IMR-90 (cell line): ENCODE measurements around the gene VSTM5. TPM values are rescaled to one million over a fixed set of nuclear protein-coding genes. Genes with fewer than 3 reads are reported as not detected.

ENCODE experiments used
- ATAC-seq: fragments of 200-7000 bp; cut with Tn5 transposase; 2 replicates; pipeline ENCODE4 v1.9.1; 2020; ENCODE audit warnings: low read depth, mild to moderate bottlenecking, moderate library complexity
- BruUV-seq: library from RNA; stranded (reverse); fragments of 400-500 nt; replicated peaks from 2 replicates; lab custom pipeline; 2021; lab: Mats Ljungman, UMichigan
- CTCF ChIA-PET: fragments of 300-600 bp; formaldehyde crosslinking; extraction: SDS; loops from one replicate; lab custom pipeline; 2021; ENCODE audit warnings: antibody characterized with exemption; lab: Yijun Ruan, JAX
- POLR2A ChIA-PET: fragments of 300-600 bp; sonication (Branson Sonifier 250); formaldehyde crosslinking; loops from one replicate; lab custom pipeline; 2022; ENCODE audit warnings: antibody characterized with exemption; ENCODE audit not compliant: unreplicated experiment; lab: Charles Lee
- DNase-seq: peaks from one replicate; pipeline ENCODE4 v3.0.0; 2013
- H2AFZ ChIP-seq: replicated peaks from 2 replicates; pipeline ENCODE3; 2013; ENCODE audit warnings: low read length, mild to moderate bottlenecking; ENCODE audit not compliant: poor library complexity
- H2AK5ac ChIP-seq: 2 replicates; pipeline ENCODE4 v1.6.1; 2013; ENCODE audit warnings: low read depth, low read length, inconsistent platforms
- H2AK9ac ChIP-seq: replicated peaks from 2 replicates; pipeline ENCODE3; 2013; ENCODE audit warnings: mild to moderate bottlenecking, low read depth, low read length, moderate library complexity; ENCODE audit not compliant: poor library complexity
- H2BK120ac ChIP-seq: 2 replicates; pipeline ENCODE4 v1.6.1; 2013; ENCODE audit warnings: low read depth, low read length, inconsistent platforms
- H2BK15ac ChIP-seq: 3 replicates; pipeline ENCODE4 v1.6.1; 2013; ENCODE audit warnings: low read depth, low read length, inconsistent platforms
- H2BK20ac ChIP-seq: 2 replicates; pipeline ENCODE4 v1.6.1; 2013; ENCODE audit warnings: low read depth, mild to moderate bottlenecking, inconsistent platforms, low read length, moderate library complexity
- H2BK5ac ChIP-seq: 2 replicates; pipeline ENCODE4 v1.6.1; 2013; ENCODE audit warnings: mild to moderate bottlenecking, low read depth, low read length, inconsistent platforms; ENCODE audit not compliant: poor library complexity, severe bottlenecking
- H3K14ac ChIP-seq: replicated peaks from 2 replicates; pipeline ENCODE4 v1.6.1; 2013; ENCODE audit warnings: low read depth, low read length, inconsistent platforms
- H3K18ac ChIP-seq: 2 replicates; pipeline ENCODE4 v1.6.1; 2013; ENCODE audit warnings: low read depth, low read length, control low read depth
- H3K23ac ChIP-seq: 2 replicates; pipeline ENCODE4 v1.6.1; 2013; ENCODE audit warnings: low read depth, low read length, inconsistent platforms
- H3K27ac ChIP-seq: 2 replicates; pipeline ENCODE4 v1.5.1; 2013; ENCODE audit warnings: mild to moderate bottlenecking, control low read depth, low read length; ENCODE audit not compliant: insufficient read depth
- H3K27me3 ChIP-seq: 2 replicates; pipeline ENCODE4 v1.6.1; 2013; ENCODE audit warnings: low read length; ENCODE audit not compliant: control insufficient read depth, insufficient read depth
- H3K36me3 ChIP-seq: 2 replicates; pipeline ENCODE4 v1.6.1; 2013; ENCODE audit warnings: low read length, mixed read lengths; ENCODE audit not compliant: control insufficient read depth, insufficient read depth
- H3K4ac ChIP-seq: 2 replicates; pipeline ENCODE4 v1.6.1; 2013; ENCODE audit warnings: low read depth, low read length, inconsistent platforms
- H3K4me1 ChIP-seq: 2 replicates; pipeline ENCODE4 v1.6.1; 2013; ENCODE audit warnings: low read length, mixed read lengths; ENCODE audit not compliant: control insufficient read depth, insufficient read depth
- H3K4me2 ChIP-seq: 2 replicates; pipeline ENCODE4 v1.6.1; 2013; ENCODE audit warnings: low read depth, mild to moderate bottlenecking, control low read depth, low read length, moderate library complexity
- H3K4me3 ChIP-seq: 2 replicates; pipeline ENCODE4 v1.5.1; 2013; ENCODE audit warnings: low read depth, mild to moderate bottlenecking, control low read depth, low read length, moderate library complexity; ENCODE audit not compliant: insufficient read depth
- H3K56ac ChIP-seq: 2 replicates; pipeline ENCODE4 v1.6.1; 2013; ENCODE audit warnings: low read length, inconsistent platforms; ENCODE audit not compliant: insufficient read depth; ENCODE audit errors: extremely low read depth
- H3K79me1 ChIP-seq, 2 experiments: 2 replicates each; pipeline ENCODE4 v1.6.1; 2013; ENCODE audit warnings: low read length in 2 of 2, inconsistent platforms in 1 of 2, low read depth in 1 of 2
- H3K9ac ChIP-seq: 2 replicates; pipeline ENCODE4 v1.6.1; 2013; ENCODE audit warnings: low read depth, low read length, control low read depth
- H3K9me1 ChIP-seq: 2 replicates; pipeline ENCODE4 v1.6.1; 2013; ENCODE audit warnings: low read length, inconsistent platforms; ENCODE audit not compliant: insufficient read depth
- H3K9me3 ChIP-seq: 2 replicates; pipeline ENCODE4 v1.6.1; 2013; ENCODE audit warnings: low read length; ENCODE audit not compliant: control insufficient read depth, insufficient read depth
- H4K20me1 ChIP-seq: 2 replicates; pipeline ENCODE4 v1.6.1; 2013; ENCODE audit warnings: low read length, inconsistent platforms; ENCODE audit not compliant: insufficient read depth
- H4K5ac ChIP-seq: 2 replicates; pipeline ENCODE4 v1.6.1; 2013; ENCODE audit warnings: mild to moderate bottlenecking, low read depth, low read length, control low read depth
- H4K8ac ChIP-seq, 2 experiments: 2 replicates each; pipeline ENCODE4 v1.6.1; 2013; ENCODE audit warnings: low read depth in 2 of 2, low read length in 2 of 2, control low read depth in 1 of 2, inconsistent platforms in 1 of 2
- H4K91ac ChIP-seq: 2 replicates; pipeline ENCODE4 v1.6.1; 2013; ENCODE audit warnings: low read depth, low read length, inconsistent platforms; ENCODE audit not compliant: insufficient read depth
- FOS ChIP-seq: fragments of 150-350 bp; IDR thresholded peaks from 2 replicates; pipeline ENCODE4 v1.6.1; 2016; ENCODE audit warnings: low read depth, low read length
- MAFK ChIP-seq: IDR thresholded peaks from 2 replicates; pipeline ENCODE4 v1.6.1; 2012; ENCODE audit warnings: low read depth, low read length, improper control_type of control experiment
- MAZ ChIP-seq: IDR thresholded peaks from 2 replicates; pipeline ENCODE4 v1.6.1; 2012; ENCODE audit warnings: low read depth, mild to moderate bottlenecking, low read length, improper control_type of control experiment, moderate library complexity, borderline replicate concordance
- MXI1 ChIP-seq: IDR thresholded peaks from 2 replicates; pipeline ENCODE4 v1.6.1; 2012; ENCODE audit warnings: low read depth, mild to moderate bottlenecking, low read length, moderate library complexity, borderline replicate concordance
- POLR2A ChIP-seq: IDR thresholded peaks from 2 replicates; pipeline ENCODE4 v1.6.1; 2012; ENCODE audit warnings: mild to moderate bottlenecking, low read depth, low read length
- RCOR1 ChIP-seq: IDR thresholded peaks from 2 replicates; pipeline ENCODE4 v1.6.1; 2012; ENCODE audit warnings: mild to moderate bottlenecking, low read length, improper control_type of control experiment; ENCODE audit not compliant: insufficient replicate concordance
- WGBS, 2 experiments: methylation state at CpG; one replicate each; pipeline versions ENCODE4 v1.1.5 to v1.1.7; 2013; ENCODE audit warnings: missing lambda C conversion rate in 2 of 2; ENCODE audit not compliant: insufficient read length in 1 of 2; ENCODE audit errors: extremely low coverage in 2 of 2; 5-methylcytosine and 5-hydroxymethylcytosine counted together
- dilution Hi-C: fragments of 300-500 bp; cut with HindIII; formaldehyde crosslinking; loops from one replicate; pipeline ENCODE4 v1.14.3; 2018; ENCODE audit warnings: low sequenced_read_pairs; ENCODE audit not compliant: unreplicated experiment
- in situ Hi-C: fragments of 300-500 bp; cut with MboI; formaldehyde crosslinking; loops from 3 replicates; pipeline ENCODE4 v1.14.3; 2019; ENCODE audit warnings: low sequenced_read_pairs, inconsistent platforms, mixed read lengths
- intact Hi-C: fragments of 100-400 bp; cut with micrococcal nuclease; formaldehyde crosslinking; loops from 2 replicates; pipeline ENCODE4 v1.10.0; 2022
- polyA plus RNA-seq, 3 experiments: library from polyadenylated mRNA; depleted of rRNA; stranded (reverse); fragments of >200 nt; gene quantifications; 2 replicates each; pipeline ENCODE4 v1.2.3, GENCODE V29; 2012; ENCODE audit warnings: low replicate concordance in 1 of 3
- total RNA-seq: library from RNA; depleted of rRNA; stranded (reverse); fragments of >200 nt; gene quantifications from 2 replicates; pipeline ENCODE4 v1.2.3, GENCODE V29; 2012
- TF ChIP-seq, protein P1 (sequence below): fragments of 150-350 bp; IDR thresholded peaks from 2 replicates; pipeline ENCODE4 v1.6.1; 2016; ENCODE audit warnings: low read depth, mild to moderate bottlenecking, low read length, moderate library complexity, borderline replicate concordance
- TF ChIP-seq, protein P2 (sequence below): fragments of 150-350 bp; IDR thresholded peaks from 2 replicates; pipeline ENCODE4 v1.6.1; 2017; ENCODE audit warnings: mild to moderate bottlenecking, antibody characterized with exemption, low read length, low read depth
- TF ChIP-seq, protein P3 (sequence below): conservative IDR thresholded peaks from 2 replicates; pipeline ENCODE4 v1.5.1; 2012; ENCODE audit warnings: mild to moderate bottlenecking, low read depth, low read length, improper control_type of control experiment

The VSTM5 gene
- total and polyA plus RNA-seq, 2 of the 4 experiments (the other 2 are of a cell fraction): 0.36 to 0.43 TPM

DNA sequence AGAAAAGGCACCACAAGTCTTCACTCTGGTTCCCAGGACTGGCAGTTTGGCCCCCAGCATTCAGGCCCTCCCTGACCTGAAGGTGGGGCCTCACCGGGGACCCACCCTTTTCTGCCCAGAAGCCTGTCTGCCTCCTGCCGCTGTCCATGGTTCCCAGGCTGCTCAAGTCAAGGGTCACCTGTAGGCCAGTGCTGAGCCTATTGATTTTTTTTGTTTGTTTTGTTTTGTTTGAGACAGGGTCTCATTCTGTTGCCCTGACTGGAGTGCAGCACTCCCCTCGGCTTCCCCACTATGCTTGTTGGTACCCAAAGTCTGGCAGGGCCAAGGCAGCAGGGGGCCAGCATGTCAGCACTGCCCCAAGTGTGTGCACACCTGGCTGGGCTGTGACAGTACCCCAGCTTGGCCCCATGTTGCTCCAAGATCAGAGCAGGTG is 77.4 kb downstream of the VSTM5 start:
- H4K5ac ChIP-seq: no peak overlapping the region
- no peaks in the 10 kb centered on the region for H4K20me1 ChIP-seq
- no peaks in the 10 kb centered on the region for H3K27me3 ChIP-seq
- no peak overlapping the region for H3K4me2 ChIP-seq
- H3K36me3 ChIP-seq: no peaks in the 10 kb centered on the region
- H2BK20ac ChIP-seq: no peak overlapping the region
- ChIA-PET CTCF (no interaction called here), POLR2A (no interaction called here)
- dilution Hi-C loops: no loop called here
- ATAC-seq: no peak
- no peak overlapping the region for H4K91ac ChIP-seq
- no peaks in the 10 kb centered on the region for H3K4me1 ChIP-seq
- no peak overlapping the region for H2BK120ac ChIP-seq
- H2AK9ac ChIP-seq: no peak overlapping the region
- H2AFZ ChIP-seq: no peak overlapping the region
- BruUV-seq: no TSS peak
- H3K56ac ChIP-seq: no peak overlapping the region
- no peak overlapping the region for H4K8ac ChIP-seq
- no peak for DNase-seq
- peaks cover 2% of the 10 kb centered on the region; the same call in 1 of the 2 replicates for H3K9me3 ChIP-seq
- H3K23ac ChIP-seq: no peak overlapping the region
- intact Hi-C loops: no loop called here
- in situ Hi-C loops: no loop called here
- H2BK15ac ChIP-seq: no peak overlapping the region
- no peak overlapping the region for H3K14ac ChIP-seq
- no peak overlapping the region for H2AK5ac ChIP-seq
- WGBS, 2 experiments: 80% methylated on average over 1 of the region's 3 CpGs; no CpG with 5 or more reads in 1 of the 2 experiments
- H3K27ac ChIP-seq: no peak overlapping the region
- no peak overlapping the region for H3K4me3 ChIP-seq
- no peak overlapping the region for H2BK5ac ChIP-seq
- H3K4ac ChIP-seq: no peak overlapping the region
- H3K18ac ChIP-seq: no peak overlapping the region
- H3K9ac ChIP-seq: no peak overlapping the region
- H3K9me1 ChIP-seq: no peaks in the 10 kb centered on the region
- no peaks in the 10 kb centered on the region for H3K79me1 ChIP-seq
- TF ChIP-seq FOS (no peak), MXI1 (no peak), MAZ (no peak), RCOR1 (no peak), MAFK (no peak), POLR2A (no peak)
- TF ChIP-seq, protein P1, sequence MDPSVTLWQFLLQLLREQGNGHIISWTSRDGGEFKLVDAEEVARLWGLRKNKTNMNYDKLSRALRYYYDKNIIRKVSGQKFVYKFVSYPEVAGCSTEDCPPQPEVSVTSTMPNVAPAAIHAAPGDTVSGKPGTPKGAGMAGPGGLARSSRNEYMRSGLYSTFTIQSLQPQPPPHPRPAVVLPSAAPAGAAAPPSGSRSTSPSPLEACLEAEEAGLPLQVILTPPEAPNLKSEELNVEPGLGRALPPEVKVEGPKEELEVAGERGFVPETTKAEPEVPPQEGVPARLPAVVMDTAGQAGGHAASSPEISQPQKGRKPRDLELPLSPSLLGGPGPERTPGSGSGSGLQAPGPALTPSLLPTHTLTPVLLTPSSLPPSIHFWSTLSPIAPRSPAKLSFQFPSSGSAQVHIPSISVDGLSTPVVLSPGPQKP: no peak
- TF ChIP-seq, protein P2, sequence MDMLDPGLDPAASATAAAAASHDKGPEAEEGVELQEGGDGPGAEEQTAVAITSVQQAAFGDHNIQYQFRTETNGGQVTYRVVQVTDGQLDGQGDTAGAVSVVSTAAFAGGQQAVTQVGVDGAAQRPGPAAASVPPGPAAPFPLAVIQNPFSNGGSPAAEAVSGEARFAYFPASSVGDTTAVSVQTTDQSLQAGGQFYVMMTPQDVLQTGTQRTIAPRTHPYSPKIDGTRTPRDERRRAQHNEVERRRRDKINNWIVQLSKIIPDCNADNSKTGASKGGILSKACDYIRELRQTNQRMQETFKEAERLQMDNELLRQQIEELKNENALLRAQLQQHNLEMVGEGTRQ: no peak
- TF ChIP-seq, protein P3, sequence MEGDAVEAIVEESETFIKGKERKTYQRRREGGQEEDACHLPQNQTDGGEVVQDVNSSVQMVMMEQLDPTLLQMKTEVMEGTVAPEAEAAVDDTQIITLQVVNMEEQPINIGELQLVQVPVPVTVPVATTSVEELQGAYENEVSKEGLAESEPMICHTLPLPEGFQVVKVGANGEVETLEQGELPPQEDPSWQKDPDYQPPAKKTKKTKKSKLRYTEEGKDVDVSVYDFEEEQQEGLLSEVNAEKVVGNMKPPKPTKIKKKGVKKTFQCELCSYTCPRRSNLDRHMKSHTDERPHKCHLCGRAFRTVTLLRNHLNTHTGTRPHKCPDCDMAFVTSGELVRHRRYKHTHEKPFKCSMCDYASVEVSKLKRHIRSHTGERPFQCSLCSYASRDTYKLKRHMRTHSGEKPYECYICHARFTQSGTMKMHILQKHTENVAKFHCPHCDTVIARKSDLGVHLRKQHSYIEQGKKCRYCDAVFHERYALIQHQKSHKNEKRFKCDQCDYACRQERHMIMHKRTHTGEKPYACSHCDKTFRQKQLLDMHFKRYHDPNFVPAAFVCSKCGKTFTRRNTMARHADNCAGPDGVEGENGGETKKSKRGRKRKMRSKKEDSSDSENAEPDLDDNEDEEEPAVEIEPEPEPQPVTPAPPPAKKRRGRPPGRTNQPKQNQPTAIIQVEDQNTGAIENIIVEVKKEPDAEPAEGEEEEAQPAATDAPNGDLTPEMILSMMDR: no peak
